GM12892 (cell line): ENCODE measurements around the gene ASIC2.

Experiments used
- POLR2A ChIP-seq: IDR thresholded peaks from 2 replicates; pipeline ENCODE4 v1.6.1; 2011; ENCODE audit warnings: low read depth, low read length, control low read depth
- POLR2AphosphoS5 ChIP-seq: IDR thresholded peaks from 2 replicates; pipeline ENCODE4 v1.6.1; 2011; ENCODE audit warnings: low read depth, low read length, control low read depth
- TAF1 ChIP-seq: IDR thresholded peaks from 2 replicates; pipeline ENCODE4 v1.6.1; 2011; ENCODE audit warnings: low read depth, mild to moderate bottlenecking, control low read depth, low read length, borderline replicate concordance

DNA sequence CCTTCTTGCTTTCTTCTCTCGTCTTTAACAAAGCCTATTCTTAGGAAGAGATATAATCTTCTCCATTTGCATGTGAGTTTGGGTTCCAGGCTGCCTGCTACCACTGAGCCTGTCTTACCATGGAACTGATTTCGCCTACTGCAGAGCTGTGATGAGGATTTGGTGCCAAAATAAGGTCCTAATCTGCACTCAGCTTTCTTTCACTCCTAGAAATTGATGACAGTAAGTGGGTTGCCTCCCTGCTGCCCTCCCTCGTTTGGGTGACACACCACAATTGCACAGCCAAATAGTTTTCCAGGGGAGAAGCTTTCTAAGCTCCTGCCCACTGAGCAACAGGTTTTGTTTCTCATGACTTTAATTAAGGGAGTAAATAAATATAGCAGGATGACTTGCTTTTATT lies 25.1 kb upstream of the ASIC2 start:
- TF ChIP-seq POLR2A (no peak), TAF1 (no peak), POLR2AphosphoS5 (no peak)
